ENCODE data around the gene LCORL.
"Not testable (repeated sequence)": the region's sequence is repeated elsewhere in the genome, so short reads cannot be mapped to it uniquely, and the experiment has no call there.

LCORL gene

GRCh38 chr4:17851959-17852358 lies 169.6 kb downstream of the LCORL start:
- DNase-seq (ENCODE audit: low spot score) = no peak

GRCh38 chr4:17850295-17850694 lies 171.3 kb downstream of the LCORL start:
- not testable (repeated sequence) for DNase-seq (ENCODE audit: low spot score)

GRCh38 chr4:17846266-17846665 lies 175.3 kb downstream of the LCORL start:
- DNase-seq (ENCODE audit: low spot score) = no peak

- DNase-seq (ENCODE audit: low spot score) = no peak
These were observed 197.5 kb downstream of the LCORL start for GRCh38 chr4:17823871-17824669.

GRCh38 chr4:17817027-17817426 lies 204.5 kb downstream of the LCORL start:
- DNase-seq (ENCODE audit: low spot score) = peak; percentile 17

GRCh38 chr4:17816142-17816541 lies 205.4 kb downstream of the LCORL start:
- no peak for DNase-seq (ENCODE audit: low spot score)

GRCh38 chr4:17814140-17814539 lies 207.4 kb downstream of the LCORL start:
- DNase-seq (ENCODE audit: low spot score) = no peak

GRCh38 chr4:17812801-17813200 lies 208.8 kb downstream of the LCORL start:
- no peak for DNase-seq (ENCODE audit: low spot score)

- DNase-seq (ENCODE audit: low spot score) = no peak
These were observed 209.4 kb downstream of the LCORL start for GRCh38 chr4:17812125-17812524.

- peak; percentile 65 for DNase-seq (ENCODE audit: low spot score)
These were observed 210.4 kb downstream of the LCORL start for GRCh38 chr4:17811078-17811603.

GRCh38 chr4:17810260-17811077 lies 211.1 kb downstream of the LCORL start, which contains the start of the genes DCAF16 and NCAPG:
DCAF16 (minus strand) TSS chr4:17810757; CDS start chr4:17804141, 6,616 bp downstream.
NCAPG (plus strand) TSS chr4:17810979; CDS start chr4:17811078, 99 bp downstream.
- peak; percentile 99 for DNase-seq (ENCODE audit: low spot score)

GRCh38 chr4:17809667-17810066 lies 211.9 kb downstream of the LCORL start:
- DNase-seq (ENCODE audit: low spot score) = no peak

GRCh38 chr4:17807446-17807845 lies 214.1 kb downstream of the LCORL start:
- DNase-seq (ENCODE audit: low spot score) = no peak

- DNase-seq (ENCODE audit: low spot score) = no peak
These were observed 215.9 kb downstream of the LCORL start for GRCh38 chr4:17805580-17806155.

GRCh38 chr4:17797808-17798207 lies 223.7 kb downstream of the LCORL start:
- DNase-seq (ENCODE audit: low spot score) = no peak

GRCh38 chr4:17794730-17795129 lies 226.8 kb downstream of the LCORL start:
- no peak for DNase-seq (ENCODE audit: low spot score)
